SU-DHL-6 (cell line): Measurements from ENCODE around the gene PRDM16.

Experiments used
- H2AFZ ChIP-seq: fragments of 200-600 bp; sonication (generic); 2 replicates; pipeline ENCODE4 v1.6.1; 2014; ENCODE audit warnings: low read depth, mild to moderate bottlenecking, moderate library complexity, mixed read lengths, antibody characterized with exemption, low read length; ENCODE audit not compliant: severe bottlenecking
- H3F3A ChIP-seq: fragments of 200-600 bp; shearing (Covaris generic); 2 replicates; pipeline ENCODE4 v1.6.0; 2016; ENCODE audit warnings: antibody characterized with exemption, mild to moderate bottlenecking; ENCODE audit not compliant: insufficient read depth
- H3K27ac ChIP-seq: fragments of 200-600 bp; sonication (generic); 2 replicates; pipeline ENCODE4 v1.5.1; 2016; ENCODE audit warnings: low read depth, mild to moderate bottlenecking, low read length, moderate library complexity, mixed read lengths
- H3K27me3 ChIP-seq: fragments of 200-600 bp; sonication (generic), shearing (Covaris generic); 2 replicates; pipeline ENCODE4 v1.6.0; 2014; ENCODE audit warnings: mild to moderate bottlenecking, low read length
- H3K36me3 ChIP-seq: fragments of 200-600 bp; sonication (generic); 2 replicates; pipeline ENCODE4 v1.6.1; 2014; ENCODE audit warnings: mild to moderate bottlenecking, low read length, mixed read lengths
- H3K4me2 ChIP-seq: fragments of 300-600, 200-600 bp; shearing (Covaris generic), sonication (generic); 2 replicates; pipeline ENCODE4 v1.6.0; 2014; ENCODE audit warnings: low read length, low read depth, mild to moderate bottlenecking; ENCODE audit not compliant: poor library complexity, severe bottlenecking
- H3K4me3 ChIP-seq: fragments of 200-600 bp; sonication (generic); 2 replicates; pipeline ENCODE4 v1.5.1; 2014; ENCODE audit warnings: antibody characterized with exemption, low read length, mild to moderate bottlenecking, mixed read lengths; ENCODE audit not compliant: insufficient read depth, poor library complexity, severe bottlenecking
- H3K79me2 ChIP-seq: fragments of 200-600 bp; sonication (generic); 2 replicates; pipeline ENCODE4 v1.6.1; 2014; ENCODE audit warnings: mild to moderate bottlenecking, low read length, moderate library complexity; ENCODE audit not compliant: insufficient read depth
- H3K9ac ChIP-seq: fragments of 200-600 bp; sonication (generic); 2 replicates; pipeline ENCODE4 v1.7.0; 2014; ENCODE audit warnings: mild to moderate bottlenecking, low read length
- H3K9me2 ChIP-seq: fragments of 200-600 bp; sonication (generic); replicated peaks from 2 replicates; pipeline ENCODE4 v1.6.1; 2014; ENCODE audit warnings: low read length; ENCODE audit not compliant: insufficient read depth
- H3K9me3 ChIP-seq: fragments of 200-600 bp; sonication (generic); 2 replicates; pipeline ENCODE4 v1.6.1; 2014; ENCODE audit warnings: low read length, mixed read lengths; ENCODE audit not compliant: insufficient read depth
- H4K20me1 ChIP-seq: fragments of 200-600 bp; sonication (generic); 2 replicates; pipeline ENCODE4 v1.6.1; 2014; ENCODE audit warnings: low read depth, mild to moderate bottlenecking, antibody characterized with exemption, low read length, moderate library complexity, mixed read lengths
- CTCF ChIP-seq: fragments of 200-600 bp; sonication (generic); IDR thresholded peaks from one replicate; pipeline ENCODE4 v1.5.1; 2017; ENCODE audit warnings: antibody characterized with exemption, mild to moderate bottlenecking, low read length, moderate library complexity; ENCODE audit not compliant: insufficient read depth, poor library complexity, severe bottlenecking
- EZH2phosphoT487 ChIP-seq: fragments of 200-600 bp; sonication (generic), shearing (Covaris generic); conservative IDR thresholded peaks from 2 replicates; pipeline ENCODE4 v1.6.1; 2018; ENCODE audit warnings: mild to moderate bottlenecking, antibody characterized with exemption, low read length, moderate library complexity, mixed read lengths

The PRDM16 gene

GRCh38 chr1:3077081-3077480, 8.1 kb downstream of the PRDM16 start:
- Histone ChIP-seq H3K36me3 (no peaks in the 10 kb centered on the region), H3K27me3 (no peaks in the 10 kb centered on the region), H2AFZ (no peak overlapping the region), H3K27ac (no peak overlapping the region), H3F3A (no peaks in the 10 kb centered on the region), H3K79me2 (no peaks in the 10 kb centered on the region), H3K4me3 (no peak overlapping the region), H3K9me3 (no peaks in the 10 kb centered on the region), H3K4me2 (no peak overlapping the region), H3K9ac (no peak overlapping the region), H4K20me1 (no peaks in the 10 kb centered on the region), H3K9me2 (no peaks in the 10 kb centered on the region)
- no peak for TF ChIP-seq EZH2phosphoT487
- no peak for TF ChIP-seq CTCF

GRCh38 chr1:3077561-3077960, 8.6 kb downstream of the PRDM16 start:
- no peaks in the 10 kb centered on the region for H3K9me3 ChIP-seq
- H3K9ac ChIP-seq: no peak overlapping the region
- H3K36me3 ChIP-seq: no peaks in the 10 kb centered on the region
- H3K27ac ChIP-seq: no peak overlapping the region
- H3K4me2 ChIP-seq: no peak overlapping the region
- no peak overlapping the region for H2AFZ ChIP-seq
- no peaks in the 10 kb centered on the region for H3F3A ChIP-seq
- no peak overlapping the region for H3K4me3 ChIP-seq
- no peaks in the 10 kb centered on the region for H3K9me2 ChIP-seq
- TF ChIP-seq CTCF (no peak), EZH2phosphoT487 (no peak)
- H3K79me2 ChIP-seq: no peaks in the 10 kb centered on the region
- H3K27me3 ChIP-seq: no peaks in the 10 kb centered on the region
- H4K20me1 ChIP-seq: no peaks in the 10 kb centered on the region

GRCh38 chr1:3078430-3078861, 9.4 kb downstream of the PRDM16 start:
- TF ChIP-seq EZH2phosphoT487 (no peak), CTCF (no peak)
- Histone ChIP-seq H3F3A (no peaks in the 10 kb centered on the region), H3K27me3 (no peaks in the 10 kb centered on the region), H3K4me2 (no peak overlapping the region), H3K9me3 (no peaks in the 10 kb centered on the region), H2AFZ (no peak overlapping the region), H3K9me2 (no peaks in the 10 kb centered on the region), H4K20me1 (no peaks in the 10 kb centered on the region), H3K79me2 (no peaks in the 10 kb centered on the region), H3K36me3 (no peaks in the 10 kb centered on the region), H3K9ac (no peak overlapping the region), H3K27ac (no peak overlapping the region), H3K4me3 (no peak overlapping the region)

- Histone ChIP-seq H3K9me2 (no peaks in the 10 kb centered on the region), H3K9me3 (no peaks in the 10 kb centered on the region), H3K9ac (no peak overlapping the region), H4K20me1 (no peaks in the 10 kb centered on the region), H2AFZ (no peak overlapping the region), H3K27me3 (no peaks in the 10 kb centered on the region), H3F3A (no peaks in the 10 kb centered on the region), H3K36me3 (no peaks in the 10 kb centered on the region), H3K27ac (no peak overlapping the region), H3K4me2 (no peak overlapping the region), H3K79me2 (no peaks in the 10 kb centered on the region), H3K4me3 (no peak overlapping the region)
- TF ChIP-seq EZH2phosphoT487: no peak
- no peak for TF ChIP-seq CTCF
Observed at GRCh38 chr1:3078871-3079270, 9.9 kb downstream of the PRDM16 start.
